ENCODE measurements around the gene FRMD4B. TPM values are rescaled to one million over a fixed set of nuclear protein-coding genes. Genes with fewer than 3 reads are reported as not detected.

FRMD4B gene
- total RNA-seq, 1 donor from 2014 or later = 37.4 TPM

- no peaks in the 10 kb centered on the region for H3K9me3 Mint-ChIP-seq
- H3K4me1 Mint-ChIP-seq (ENCODE audit: unreplicated experiment) = peaks cover 23% of the 10 kb centered on the region
- no peak for TF ChIP-seq CTCF (conservative IDR thresholded peaks at IDR 0.05)
- no peaks in the 10 kb centered on the region for H3K27me3 Mint-ChIP-seq
- peak overlapping the region; percentile 27 for H3K4me3 Mint-ChIP-seq
- DNase-seq (ENCODE audit: extremely low spot score, unreplicated experiment) = no peak
- H3K36me3 Mint-ChIP-seq = peaks cover 29% of the 10 kb centered on the region
- peak overlapping the region; percentile 83 for H3K27ac Mint-ChIP-seq
These were observed 176.5 kb downstream of the FRMD4B start for GRCh38 chr3:69209413-69209812.

- Mint-ChIP-seq H3K9me3 (no peaks in the 10 kb centered on the region), H3K27ac (no peak overlapping the region), H3K36me3 (peaks cover 19% of the 10 kb centered on the region), H3K4me3 (no peak overlapping the region), H3K4me1 (ENCODE audit: unreplicated experiment) (peaks cover 21% of the 10 kb centered on the region), H3K27me3 (no peaks in the 10 kb centered on the region)
- TF ChIP-seq CTCF (conservative IDR thresholded peaks at IDR 0.05) = no peak
- no peak for DNase-seq (ENCODE audit: extremely low spot score, unreplicated experiment)
These were observed 178.9 kb downstream of the FRMD4B start for GRCh38 chr3:69207031-69207430.

GRCh38 chr3:69205385-69205784, 180.5 kb downstream of the FRMD4B start:
- Mint-ChIP-seq H3K9me3 (no peaks in the 10 kb centered on the region), H3K27me3 (no peaks in the 10 kb centered on the region), H3K4me3 (no peak overlapping the region), H3K4me1 (ENCODE audit: unreplicated experiment) (peaks cover 21% of the 10 kb centered on the region), H3K27ac (peak overlapping the region; percentile 10), H3K36me3 (peaks cover 16% of the 10 kb centered on the region)
- TF ChIP-seq CTCF (conservative IDR thresholded peaks at IDR 0.05) = no peak
- DNase-seq (ENCODE audit: extremely low spot score, unreplicated experiment) = no peak

- no peak for DNase-seq (ENCODE audit: extremely low spot score, unreplicated experiment)
These were observed 181.5 kb downstream of the FRMD4B start for GRCh38 chr3:69204315-69204957.

GRCh38 chr3:69203631-69204314, 182.1 kb downstream of the FRMD4B start:
- Mint-ChIP-seq H3K4me1 (ENCODE audit: unreplicated experiment) (peaks cover 20% of the 10 kb centered on the region), H3K9me3 (no peaks in the 10 kb centered on the region), H3K4me3 (peak overlapping the region; percentile 71), H3K27me3 (no peaks in the 10 kb centered on the region), H3K36me3 (peaks cover 8% of the 10 kb centered on the region), H3K27ac (peak overlapping the region; percentile 90)
- no peak for DNase-seq (ENCODE audit: extremely low spot score, unreplicated experiment)
- no peak for TF ChIP-seq CTCF (conservative IDR thresholded peaks at IDR 0.05)

More at GRCh38 chr3:69204315-69204957, 181.5 kb downstream of the FRMD4B start:
- no peaks in the 10 kb centered on the region for H3K27me3 Mint-ChIP-seq
- H3K27ac Mint-ChIP-seq = peak overlapping the region; percentile 90
- H3K4me1 Mint-ChIP-seq (ENCODE audit: unreplicated experiment) = peaks cover 20% of the 10 kb centered on the region
- peaks cover 13% of the 10 kb centered on the region for H3K36me3 Mint-ChIP-seq
- H3K4me3 Mint-ChIP-seq = peak overlapping the region; percentile 71
- H3K9me3 Mint-ChIP-seq = no peaks in the 10 kb centered on the region
- TF ChIP-seq CTCF (conservative IDR thresholded peaks at IDR 0.05) = no peak

Measured in type B pancreatic cell (in vitro differentiated cells).